ENCODE measurements around the gene WWOX. TPM values are rescaled to one million over a fixed set of nuclear protein-coding genes. Genes with fewer than 3 reads are reported as not detected.
A peak's percentile ranks its signal among the peaks of the same experiment; 100 is the strongest.

WWOX gene
- total RNA-seq, 1 experiment from 2014 or later, result 79.9 TPM

- Histone ChIP-seq H3K4me1 (ENCODE audit: insufficient read depth, low read length, poor library complexity, severe bottlenecking) (peaks cover 20% of the 10 kb centered on the region), H3K27me3 (replicated peaks; ENCODE audit: insufficient read depth, low read depth, low read length, poor library complexity) (no peaks in the 10 kb centered on the region), H3K36me3 (ENCODE audit: insufficient read depth, low read length, poor library complexity, severe bottlenecking) (peaks cover 4% of the 10 kb centered on the region), H3K4me3 (ENCODE audit: low read depth, low read length, poor library complexity, severe bottlenecking) (no peak overlapping the region), H3K27ac (ENCODE audit: low read depth, low read length, poor library complexity, severe bottlenecking) (no peak overlapping the region), H3K9me3 (ENCODE audit: low read depth, low read length, poor library complexity, severe bottlenecking) (no peaks in the 10 kb centered on the region)
- intact Hi-C loops (cut with micrococcal nuclease; ENCODE audit: unreplicated experiment), result loop anchor here (10.0 kb wide), 1 partner anchor 650 kb away; no protein-coding TSS in a partner anchor
- ChIA-PET CTCF (interaction anchor here (0.5 kb wide), 1 partner anchor 1477 kb away, joined by 5 read pairs; no protein-coding TSS in a partner anchor), POLR2A (ENCODE audit: low non-redundant PET) (no interaction called here)
- DNase-seq (ENCODE audit: low spot score), result no peak
- TF ChIP-seq, protein P1, sequence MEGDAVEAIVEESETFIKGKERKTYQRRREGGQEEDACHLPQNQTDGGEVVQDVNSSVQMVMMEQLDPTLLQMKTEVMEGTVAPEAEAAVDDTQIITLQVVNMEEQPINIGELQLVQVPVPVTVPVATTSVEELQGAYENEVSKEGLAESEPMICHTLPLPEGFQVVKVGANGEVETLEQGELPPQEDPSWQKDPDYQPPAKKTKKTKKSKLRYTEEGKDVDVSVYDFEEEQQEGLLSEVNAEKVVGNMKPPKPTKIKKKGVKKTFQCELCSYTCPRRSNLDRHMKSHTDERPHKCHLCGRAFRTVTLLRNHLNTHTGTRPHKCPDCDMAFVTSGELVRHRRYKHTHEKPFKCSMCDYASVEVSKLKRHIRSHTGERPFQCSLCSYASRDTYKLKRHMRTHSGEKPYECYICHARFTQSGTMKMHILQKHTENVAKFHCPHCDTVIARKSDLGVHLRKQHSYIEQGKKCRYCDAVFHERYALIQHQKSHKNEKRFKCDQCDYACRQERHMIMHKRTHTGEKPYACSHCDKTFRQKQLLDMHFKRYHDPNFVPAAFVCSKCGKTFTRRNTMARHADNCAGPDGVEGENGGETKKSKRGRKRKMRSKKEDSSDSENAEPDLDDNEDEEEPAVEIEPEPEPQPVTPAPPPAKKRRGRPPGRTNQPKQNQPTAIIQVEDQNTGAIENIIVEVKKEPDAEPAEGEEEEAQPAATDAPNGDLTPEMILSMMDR (conservative IDR thresholded peaks at IDR 0.05; ENCODE audit: low read depth, low read length), result no peak
- no peak for TF ChIP-seq EZH2 (IDR thresholded peaks at IDR 0.05; ENCODE audit: borderline replicate concordance, low read depth, low read length, poor library complexity, severe bottlenecking)
- BruUV-seq (replicated peaks), result no TSS peak
Measured at GRCh38 chr16:78125112-78125844, 25.8 kb downstream of the WWOX start.

- H3K9me3 ChIP-seq (ENCODE audit: low read depth, low read length, poor library complexity, severe bottlenecking), result no peaks in the 10 kb centered on the region
- H3K4me1 ChIP-seq (ENCODE audit: insufficient read depth, low read length, poor library complexity, severe bottlenecking), result peaks cover 20% of the 10 kb centered on the region
- H3K4me3 ChIP-seq (ENCODE audit: low read depth, low read length, poor library complexity, severe bottlenecking), result no peak overlapping the region
- no TSS peak for BruUV-seq (replicated peaks)
- no peaks in the 10 kb centered on the region for H3K27me3 ChIP-seq (replicated peaks; ENCODE audit: insufficient read depth, low read depth, low read length, poor library complexity)
- CTCF ChIA-PET, result no interaction called here
- intact Hi-C loops (cut with micrococcal nuclease; ENCODE audit: unreplicated experiment), result loop anchor here (10.0 kb wide), 1 partner anchor 648 kb away; no protein-coding TSS in a partner anchor
- DNase-seq (ENCODE audit: low spot score), result no peak
- POLR2A ChIA-PET (ENCODE audit: low non-redundant PET), result no interaction called here
- no peak for TF ChIP-seq EZH2 (IDR thresholded peaks at IDR 0.05; ENCODE audit: borderline replicate concordance, low read depth, low read length, poor library complexity, severe bottlenecking)
- TF ChIP-seq, protein P1 (conservative IDR thresholded peaks at IDR 0.05; ENCODE audit: low read depth, low read length), result no peak
- H3K36me3 ChIP-seq (ENCODE audit: insufficient read depth, low read length, poor library complexity, severe bottlenecking), result peaks cover 10% of the 10 kb centered on the region
- no peak overlapping the region for H3K27ac ChIP-seq (ENCODE audit: low read depth, low read length, poor library complexity, severe bottlenecking)
Measured at GRCh38 chr16:78126662-78127061, 27.2 kb downstream of the WWOX start.

DNA sequence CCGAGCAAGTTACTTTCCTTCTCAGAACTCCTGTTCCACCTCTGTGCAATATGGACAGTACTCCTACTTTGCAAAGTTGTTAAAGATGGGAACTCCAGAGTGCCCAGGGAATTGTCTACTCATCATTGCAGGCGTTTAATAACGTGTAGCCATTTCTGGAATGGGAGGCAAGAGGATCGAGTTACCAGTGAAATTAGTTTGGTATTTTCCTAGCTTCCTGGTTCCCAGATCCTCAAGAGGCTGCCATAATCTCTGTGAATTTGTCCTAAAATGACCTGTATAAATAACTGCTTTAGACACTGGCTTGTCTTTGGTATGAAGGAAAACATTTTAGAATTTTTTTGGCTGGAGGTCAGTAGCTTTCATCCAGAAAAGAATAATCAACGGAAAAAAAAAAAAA is 27.7 kb downstream of the WWOX start:
- peak; percentile 40 for DNase-seq (ENCODE audit: low spot score)
- no peaks in the 10 kb centered on the region for H3K27me3 ChIP-seq (replicated peaks; ENCODE audit: insufficient read depth, low read depth, low read length, poor library complexity)
- H3K4me3 ChIP-seq (ENCODE audit: low read depth, low read length, poor library complexity, severe bottlenecking), result no peak overlapping the region
- ChIA-PET CTCF (no interaction called here), POLR2A (ENCODE audit: low non-redundant PET) (no interaction called here)
- H3K36me3 ChIP-seq (ENCODE audit: insufficient read depth, low read length, poor library complexity, severe bottlenecking), result peaks cover 10% of the 10 kb centered on the region
- peak overlapping the region; percentile 0 for H3K27ac ChIP-seq (ENCODE audit: low read depth, low read length, poor library complexity, severe bottlenecking)
- no TSS peak for BruUV-seq (replicated peaks)
- H3K9me3 ChIP-seq (ENCODE audit: low read depth, low read length, poor library complexity, severe bottlenecking), result no peaks in the 10 kb centered on the region
- H3K4me1 ChIP-seq (ENCODE audit: insufficient read depth, low read length, poor library complexity, severe bottlenecking), result peaks cover 20% of the 10 kb centered on the region
- TF ChIP-seq, protein P1 (conservative IDR thresholded peaks at IDR 0.05; ENCODE audit: low read depth, low read length), result no peak
- TF ChIP-seq EZH2 (IDR thresholded peaks at IDR 0.05; ENCODE audit: borderline replicate concordance, low read depth, low read length, poor library complexity, severe bottlenecking), result no peak
- intact Hi-C loops (cut with micrococcal nuclease; ENCODE audit: unreplicated experiment), result loop anchor here (10.0 kb wide), 1 partner anchor 648 kb away; no protein-coding TSS in a partner anchor

Data from A673 (cell line).